A673 (cell line): ENCODE data around the gene ACSF3. TPM values are rescaled to one million over a fixed set of nuclear protein-coding genes. Genes with fewer than 3 reads are reported as not detected.

ENCODE experiments used
- BruUV-seq: library from RNA; stranded (reverse); fragments of 400-500 nt; replicated peaks from 2 replicates; lab custom pipeline; 2021; lab: Mats Ljungman, UMichigan
- CTCF ChIA-PET: fragments of 300-600 bp; sonication (Branson Sonifier 250); formaldehyde crosslinking; loops from one replicate; lab custom pipeline; 2022; ENCODE audit warnings: antibody characterized with exemption; lab: Charles Lee
- POLR2A ChIA-PET: fragments of 300-600 bp; sonication (Branson Sonifier 250); formaldehyde crosslinking; loops from one replicate; lab custom pipeline; 2022; ENCODE audit warnings: antibody characterized with exemption; ENCODE audit not compliant: low non-redundant PET; lab: Charles Lee
- DNase-seq: peaks from one replicate; pipeline ENCODE4 v3.0.0-alpha.2; 2015; ENCODE audit warnings: low spot score
- H3K27ac ChIP-seq: fragments of 200-600 bp; sonication (generic); 2 replicates; pipeline ENCODE4 v1.5.1; 2016; ENCODE audit warnings: mixed run types, low read depth, mild to moderate bottlenecking, mixed read lengths, antibody characterized with exemption, low read length; ENCODE audit not compliant: poor library complexity, severe bottlenecking
- H3K27me3 ChIP-seq: fragments of 200-600 bp; sonication (generic); replicated peaks from 2 replicates; pipeline ENCODE4 v1.6.1; 2017; ENCODE audit warnings: mixed run types, low read depth, mild to moderate bottlenecking, mixed read lengths, antibody characterized with exemption, low read length; ENCODE audit not compliant: insufficient read depth, poor library complexity
- H3K36me3 ChIP-seq: fragments of 200-600 bp; sonication (generic); 2 replicates; pipeline ENCODE4 v1.6.1; 2016; ENCODE audit warnings: mixed run types, mild to moderate bottlenecking, mixed read lengths, antibody characterized with exemption, low read length; ENCODE audit not compliant: insufficient read depth, poor library complexity, severe bottlenecking
- H3K4me1 ChIP-seq: fragments of 200-600 bp; sonication (generic); 2 replicates; pipeline ENCODE4 v1.6.1; 2017; ENCODE audit warnings: mixed run types, mild to moderate bottlenecking, mixed read lengths, antibody characterized with exemption, low read length; ENCODE audit not compliant: insufficient read depth, poor library complexity, severe bottlenecking
- H3K4me3 ChIP-seq: fragments of 200-600 bp; sonication (generic); 2 replicates; pipeline ENCODE4 v1.5.1; 2016; ENCODE audit warnings: low read depth, mixed run types, mild to moderate bottlenecking, mixed read lengths, low read length; ENCODE audit not compliant: poor library complexity, severe bottlenecking
- H3K9me3 ChIP-seq: fragments of 200-600 bp; sonication (generic); 2 replicates; pipeline ENCODE4 v1.6.1; 2016; ENCODE audit warnings: mixed run types, low read depth, mild to moderate bottlenecking, mixed read lengths, antibody characterized with exemption, low read length; ENCODE audit not compliant: poor library complexity, severe bottlenecking
- CTCF ChIP-seq: fragments of 300-800, 200-600 bp; sonication (generic); conservative IDR thresholded peaks from 2 replicates; pipeline ENCODE4 v1.5.1; 2017; ENCODE audit warnings: low read depth, mild to moderate bottlenecking, antibody characterized with exemption, low read length, moderate library complexity, mixed read lengths
- EZH2 ChIP-seq: fragments of 200-600 bp; sonication (generic); IDR thresholded peaks from 2 replicates; pipeline ENCODE4 v1.6.1; 2017; ENCODE audit warnings: borderline replicate concordance, low read depth, mild to moderate bottlenecking, mixed read lengths, antibody characterized with exemption, low read length; ENCODE audit not compliant: poor library complexity, severe bottlenecking
- intact Hi-C: fragments of 100-400 bp; cut with micrococcal nuclease; formaldehyde crosslinking; loops from one replicate; pipeline ENCODE4 v1.10.0; 2022; ENCODE audit not compliant: unreplicated experiment
- total RNA-seq: library from RNA; stranded (reverse); gene quantifications from 2 replicates; pipeline ENCODE4 v1.2.3, GENCODE V29; 2021

Gene ACSF3
- total RNA-seq, 1 experiment from 2014 or later = 27.7 TPM

GRCh38 chr16:89061590-89062380 is 31.9 kb upstream of the ACSF3 start:
- no peaks in the 10 kb centered on the region for H3K36me3 ChIP-seq
- TF ChIP-seq CTCF = no peak
- TF ChIP-seq EZH2 = no peak
- intact Hi-C loops = no loop called here
- DNase-seq = no peak
- H3K27me3 ChIP-seq = no peaks in the 10 kb centered on the region
- no peaks in the 10 kb centered on the region for H3K4me1 ChIP-seq
- no peaks in the 10 kb centered on the region for H3K9me3 ChIP-seq
- POLR2A ChIA-PET = no interaction called here
- H3K4me3 ChIP-seq = no peak overlapping the region
- no TSS peak for BruUV-seq
- CTCF ChIA-PET = no interaction called here
- no peak overlapping the region for H3K27ac ChIP-seq

GRCh38 chr16:89062389-89063345 is 31.0 kb upstream of the ACSF3 start:
- no peak for TF ChIP-seq CTCF
- no peak for TF ChIP-seq EZH2
- Histone ChIP-seq H3K36me3 (no peaks in the 10 kb centered on the region), H3K4me1 (no peaks in the 10 kb centered on the region), H3K27ac (no peak overlapping the region), H3K4me3 (no peak overlapping the region), H3K27me3 (no peaks in the 10 kb centered on the region), H3K9me3 (no peaks in the 10 kb centered on the region)
- BruUV-seq = no TSS peak
- intact Hi-C loops = no loop called here
- ChIA-PET POLR2A (no interaction called here), CTCF (no interaction called here)
- no peak for DNase-seq

GRCh38 chr16:89063768-89064320 is 29.8 kb upstream of the ACSF3 start:
- Histone ChIP-seq H3K36me3 (no peaks in the 10 kb centered on the region), H3K9me3 (no peaks in the 10 kb centered on the region), H3K27ac (no peak overlapping the region), H3K27me3 (no peaks in the 10 kb centered on the region), H3K4me1 (no peaks in the 10 kb centered on the region), H3K4me3 (no peak overlapping the region)
- CTCF ChIA-PET = no interaction called here
- intact Hi-C loops = no loop called here
- DNase-seq = no peak
- BruUV-seq = no TSS peak
- POLR2A ChIA-PET = no interaction called here
- TF ChIP-seq EZH2 = no peak
- no peak for TF ChIP-seq CTCF
